HFFc6 (cell line): ENCODE results near the gene MDN1. TPM values are rescaled to one million over a fixed set of nuclear protein-coding genes. Genes with fewer than 3 reads are reported as not detected.
"Not testable (repeated sequence)": the region's sequence is repeated elsewhere in the genome, so short reads cannot be mapped to it uniquely, and the experiment has no call there.

Experiments
- DNase-seq: peaks from one replicate; pipeline ENCODE4 v3.0.0-alpha.2; 2018
- H3K27ac Mint-ChIP-seq: 2 replicates; pipeline ENCODE4 v1.8.0; 2020; ENCODE audit warnings: mild to moderate bottlenecking, mixed read lengths
- H3K27me3 Mint-ChIP-seq: 2 replicates; pipeline ENCODE4 v1.8.0; 2021; ENCODE audit warnings: mild to moderate bottlenecking, moderate library complexity, mixed read lengths; ENCODE audit not compliant: insufficient read depth
- H3K36me3 Mint-ChIP-seq: 2 replicates; pipeline ENCODE4 v1.8.0; 2021; ENCODE audit warnings: low read depth, mixed read lengths
- H3K4me1 Mint-ChIP-seq: 2 replicates; pipeline ENCODE4 v1.8.0; 2020; ENCODE audit warnings: low read depth, mixed read lengths
- H3K4me3 Mint-ChIP-seq: 2 replicates; pipeline ENCODE4 v1.8.0; 2020; ENCODE audit warnings: mild to moderate bottlenecking, moderate library complexity, mixed read lengths
- H3K9me3 Mint-ChIP-seq: 2 replicates; pipeline ENCODE4 v1.8.0; 2020; ENCODE audit warnings: mild to moderate bottlenecking, mixed read lengths
- CTCF ChIP-seq: fragments of 200-600 bp; sonication (generic); IDR thresholded peaks from 2 replicates; pipeline ENCODE4 v1.5.0; 2021; ENCODE audit warnings: antibody characterized with exemption, mild to moderate bottlenecking
- total RNA-seq, 6 experiments: library from RNA; stranded (reverse); fragmentation: NEBNext Ultra II Directional; extraction: Animal tissue kit (Norgen Biotek cat#: 25700); gene quantifications; 2 replicates in 1 of 6; 3 replicates in 5 of 6; pipeline ENCODE4 v1.2.3, GENCODE V29; 2021

MDN1 gene
- total RNA-seq, 6 experiments from 2014 or later: 17.4 to 25.4 (median 18.4) TPM

GRCh38 chr6:89787660-89788328 lies 31.8 kb downstream of the MDN1 start:
- DNase-seq: no peak
- Mint-ChIP-seq H3K27me3 (no peaks in the 10 kb centered on the region), H3K27ac (no peak overlapping the region), H3K4me1 (no peaks in the 10 kb centered on the region), H3K9me3 (no peaks in the 10 kb centered on the region), H3K36me3 (peaks cover 28% of the 10 kb centered on the region), H3K4me3 (no peak overlapping the region)
- TF ChIP-seq CTCF: no peak

GRCh38 chr6:89786970-89787369 lies 32.6 kb downstream of the MDN1 start:
- Mint-ChIP-seq H3K4me1 (no peaks in the 10 kb centered on the region), H3K27me3 (no peaks in the 10 kb centered on the region), H3K4me3 (no peak overlapping the region), H3K36me3 (peaks cover 32% of the 10 kb centered on the region), H3K9me3 (no peaks in the 10 kb centered on the region), H3K27ac (no peak overlapping the region)
- no peak for DNase-seq
- no peak for TF ChIP-seq CTCF

- peaks cover 48% of the 10 kb centered on the region for H3K36me3 Mint-ChIP-seq
- H3K4me3 Mint-ChIP-seq: no peak overlapping the region
- no peaks in the 10 kb centered on the region for H3K27me3 Mint-ChIP-seq
- TF ChIP-seq CTCF: no peak
- DNase-seq: no peak
- no peaks in the 10 kb centered on the region for H3K4me1 Mint-ChIP-seq
- H3K9me3 Mint-ChIP-seq: no peaks in the 10 kb centered on the region
- no peak overlapping the region for H3K27ac Mint-ChIP-seq
Observed at GRCh38 chr6:89784838-89785237, 34.8 kb downstream of the MDN1 start.

GRCh38 chr6:89783293-89783692 lies 36.3 kb downstream of the MDN1 start:
- not testable (repeated sequence) for H3K4me1 Mint-ChIP-seq, H3K4me3 Mint-ChIP-seq, H3K27ac Mint-ChIP-seq, H3K9me3 Mint-ChIP-seq, DNase-seq, H3K27me3 Mint-ChIP-seq
- peaks cover 48% of the 10 kb centered on the region for H3K36me3 Mint-ChIP-seq

GRCh38 chr6:89782222-89782621 lies 37.4 kb downstream of the MDN1 start:
- Mint-ChIP-seq H3K9me3 (no peaks in the 10 kb centered on the region), H3K4me1 (no peaks in the 10 kb centered on the region), H3K36me3 (peaks cover 52% of the 10 kb centered on the region), H3K27me3 (no peaks in the 10 kb centered on the region), H3K27ac (no peak overlapping the region), H3K4me3 (no peak overlapping the region)
- DNase-seq: no peak
- no peak for TF ChIP-seq CTCF

- H3K27me3 Mint-ChIP-seq: no peaks in the 10 kb centered on the region
- no peaks in the 10 kb centered on the region for H3K4me1 Mint-ChIP-seq
- no peak overlapping the region for H3K4me3 Mint-ChIP-seq
- no peaks in the 10 kb centered on the region for H3K9me3 Mint-ChIP-seq
- DNase-seq: no peak
- TF ChIP-seq CTCF: no peak
- no peak overlapping the region for H3K27ac Mint-ChIP-seq
- H3K36me3 Mint-ChIP-seq: peaks cover 52% of the 10 kb centered on the region
Observed at GRCh38 chr6:89781070-89782034, 38.2 kb downstream of the MDN1 start.
